KG1 (cell line): Measurements from ENCODE around the gene UBE2G2.
"Not testable (repeated sequence)": the region's sequence is repeated elsewhere in the genome, so short reads cannot be mapped to it uniquely, and the experiment has no call there.

ENCODE experiments used
- DNase-seq: peaks from one replicate; lab custom pipeline; 2025; lab: John Stamatoyannopoulos, UW

UBE2G2 gene

GRCh38 chr21:44836349-44836665, 34.7 kb upstream of the UBE2G2 start:
- DNase-seq, result no peak

GRCh38 chr21:44835647-44835973, 34.0 kb upstream of the UBE2G2 start:
- no peak for DNase-seq

GRCh38 chr21:44834951-44835646, 33.5 kb upstream of the UBE2G2 start:
- no peak for DNase-seq

- no peak for DNase-seq
These were observed 32.8 kb upstream of the UBE2G2 start for GRCh38 chr21:44834231-44834950.

- no peak for DNase-seq
These were observed 32.0 kb upstream of the UBE2G2 start for GRCh38 chr21:44833663-44834062.

- not testable (repeated sequence) for DNase-seq
These were observed 31.1 kb upstream of the UBE2G2 start for GRCh38 chr21:44832516-44833255.

- no peak for DNase-seq
These were observed 29.7 kb upstream of the UBE2G2 start for GRCh38 chr21:44831227-44831860.

GRCh38 chr21:44829507-44830092, 28.0 kb upstream of the UBE2G2 start:
- DNase-seq, result no peak

- no peak for DNase-seq
These were observed 26.9 kb upstream of the UBE2G2 start for GRCh38 chr21:44828362-44829056.

- DNase-seq, result no peak
These were observed 21.6 kb upstream of the UBE2G2 start for GRCh38 chr21:44823179-44823660.

GRCh38 chr21:44822484-44823178, 21.0 kb upstream of the UBE2G2 start:
- no peak for DNase-seq

GRCh38 chr21:44820851-44821250, 19.2 kb upstream of the UBE2G2 start:
- DNase-seq, result no peak

GRCh38 chr21:44819283-44820243, 17.9 kb upstream of the UBE2G2 start:
- no peak for DNase-seq

- no peak for DNase-seq
These were observed 17.0 kb upstream of the UBE2G2 start for GRCh38 chr21:44818640-44819011.

GRCh38 chr21:44817914-44818639, 16.5 kb upstream of the UBE2G2 start, which contains the start of gene SUMO3:
SUMO3 (minus strand) TSS chr21:44818062; CDS start chr21:44817968, 94 bp downstream.
- peak; percentile 56 for DNase-seq

- DNase-seq, result peak; percentile 27
These were observed 15.9 kb upstream of the UBE2G2 start for GRCh38 chr21:44817506-44817880.

GRCh38 chr21:44816761-44817505, 15.3 kb upstream of the UBE2G2 start:
- DNase-seq, result no peak
